HG02884 (cell line): Measurements from ENCODE around the gene PEX11G.

ENCODE experiments used
- ATAC-seq: cut with Tn5 transposase; IDR thresholded peaks from one replicate; pipeline ENCODE4 v1.9.1; 2021; ENCODE audit warnings: mild to moderate bottlenecking, moderate library complexity; ENCODE audit not compliant: unreplicated experiment

Gene PEX11G

GRCh38 chr19:7488736-7489353, at the start of gene PEX11G:
TSS of gene PEX11G (minus strand) at chr19:7489035. CDS start at chr19:7489010, 25 bp downstream.
- ATAC-seq, result no peak

GRCh38 chr19:7535998-7536695, 47.3 kb upstream of the PEX11G start:
- no peak for ATAC-seq

GRCh38 chr19:7535047-7535997, 46.5 kb upstream of the PEX11G start, which contains the start of gene PNPLA6:
TSS of gene PNPLA6 (plus strand) at chr19:7535717. CDS start at chr19:7535789, 72 bp downstream.
- peak; percentile 79 for ATAC-seq

- no peak for ATAC-seq
These were observed 45.8 kb upstream of the PEX11G start for GRCh38 chr19:7534531-7535046.

GRCh38 chr19:7533925-7534480, 45.2 kb upstream of the PEX11G start:
- ATAC-seq, result no peak

- ATAC-seq, result no peak
These were observed 44.5 kb upstream of the PEX11G start for GRCh38 chr19:7533281-7533885.

GRCh38 chr19:7529610-7530490, 41.0 kb upstream of the PEX11G start:
- no peak for ATAC-seq

GRCh38 chr19:7529246-7529600, 40.4 kb upstream of the PEX11G start:
- ATAC-seq, result no peak

- no peak for ATAC-seq
These were observed 39.8 kb upstream of the PEX11G start for GRCh38 chr19:7528522-7529245.

GRCh38 chr19:7528192-7528519, 39.3 kb upstream of the PEX11G start:
- no peak for ATAC-seq

GRCh38 chr19:7527516-7528191, 38.8 kb upstream of the PEX11G start:
- ATAC-seq, result no peak

GRCh38 chr19:7526059-7526929, 37.5 kb upstream of the PEX11G start:
- no peak for ATAC-seq

GRCh38 chr19:7524992-7525739, 36.3 kb upstream of the PEX11G start:
- no peak for ATAC-seq

- ATAC-seq, result no peak
These were observed 35.7 kb upstream of the PEX11G start for GRCh38 chr19:7524523-7524922.

- ATAC-seq, result no peak
These were observed 34.3 kb upstream of the PEX11G start for GRCh38 chr19:7522923-7523667.
